Kidney (tissue), 14 donors: ENCODE data around the gene NFILZ. TPM values are rescaled to one million over a fixed set of nuclear protein-coding genes. Genes with fewer than 3 reads are reported as not detected.

Source experiments
- DNase-seq, 5 donors: peaks; one replicate each; pipeline ENCODE4 v3.0.0-alpha.2; 2013 to 2020
- FAIRE-seq: peaks from 2 replicates; lab custom pipeline; 2012; peaks lifted over from hg19 to GRCh38; lab: Jason Lieb, UNC
- H3K27ac ChIP-seq, 2 donors: one replicate each; pipeline ENCODE4 v1.7.0; 2013; ENCODE audit warnings: low read depth in 2 of 2, low read length in 2 of 2, inconsistent platforms in 1 of 2
- H3K27me3 ChIP-seq: one replicate; pipeline ENCODE4 v1.7.1; 2013; ENCODE audit warnings: low read length, inconsistent platforms; ENCODE audit not compliant: control insufficient read depth, insufficient read depth
- H3K36me3 ChIP-seq, 3 donors: one replicate each; pipeline versions ENCODE4 v1.7.0 to v1.7.1; 2013; ENCODE audit warnings: low read length in 3 of 3, control low read depth in 1 of 3, inconsistent platforms in 1 of 3; ENCODE audit not compliant: insufficient read depth in 3 of 3, control insufficient read depth in 2 of 3
- H3K4me1 ChIP-seq, 3 donors: one replicate each; pipeline versions ENCODE4 v1.7.0 to v1.7.1; 2013; ENCODE audit warnings: low read length in 3 of 3, inconsistent platforms in 1 of 3, low read depth in 1 of 3; ENCODE audit not compliant: control insufficient read depth in 2 of 3, insufficient read depth in 2 of 3
- H3K4me3 ChIP-seq, 3 donors: one replicate each; pipeline versions ENCODE4 v1.7.0 to v1.8.1; 2013; ENCODE audit warnings: low read length in 3 of 3, control low read depth in 1 of 3, inconsistent platforms in 1 of 3
- H3K9ac ChIP-seq, 3 donors: one replicate each; pipeline versions ENCODE4 v1.7.0 to v1.7.1; 2013; ENCODE audit warnings: low read length in 3 of 3, control low read depth in 1 of 3, inconsistent platforms in 1 of 3
- H3K9me3 ChIP-seq, 3 donors: one replicate each; pipeline versions ENCODE4 v1.7.0 to v1.7.1; 2013; ENCODE audit warnings: low read length in 3 of 3, control low read depth in 1 of 3, inconsistent platforms in 1 of 3; ENCODE audit not compliant: control insufficient read depth in 2 of 3, insufficient read depth in 1 of 3
- intact Hi-C: fragments of 100-400 bp; cut with DNase I; formaldehyde crosslinking; loops from one replicate; pipeline ENCODE4 v1.11.1; 2022
- polyA plus RNA-seq: library from polyadenylated mRNA; stranded (reverse); fragments of 350-450 nt; fragmentation: Illumina TruSeq; extraction: RNeasy Lipid Tissue Mini Kit (QIAGEN cat#74804); gene quantifications from one replicate; pipeline ENCODE4 v1.2.3, GENCODE V29; 2014; ENCODE audit warnings: low read depth, low replicate concordance; ENCODE audit not compliant: insufficient read depth
- total RNA-seq: library from RNA; stranded (reverse); fragmentation: NEBNext Ultra II Directional; extraction: Animal tissue kit (Norgen Biotek cat#: 25700); gene quantifications from one replicate; pipeline ENCODE4 v1.2.1, GENCODE V29; 2021
- TF ChIP-seq, protein P1 (sequence below): IDR thresholded peaks from 3 replicates; pipeline ENCODE4 v1.5.1; 2012; ENCODE audit warnings: mild to moderate bottlenecking, moderate library complexity, borderline replicate concordance; ENCODE audit not compliant: insufficient read depth; ENCODE audit errors: extremely low read depth
- donor health status: control.
- donor health status: control.
- donor health status: control.
- donor health status: control.
- donor health status: control.
- donor health status: DM: yes; HTN: yes; CAD: no.
- donor health status: Normal renal cell carcinoma (clear cell type).

Gene NFILZ
- total and polyA plus RNA-seq, 2 donors from 2014 or later: not detected

DNA sequence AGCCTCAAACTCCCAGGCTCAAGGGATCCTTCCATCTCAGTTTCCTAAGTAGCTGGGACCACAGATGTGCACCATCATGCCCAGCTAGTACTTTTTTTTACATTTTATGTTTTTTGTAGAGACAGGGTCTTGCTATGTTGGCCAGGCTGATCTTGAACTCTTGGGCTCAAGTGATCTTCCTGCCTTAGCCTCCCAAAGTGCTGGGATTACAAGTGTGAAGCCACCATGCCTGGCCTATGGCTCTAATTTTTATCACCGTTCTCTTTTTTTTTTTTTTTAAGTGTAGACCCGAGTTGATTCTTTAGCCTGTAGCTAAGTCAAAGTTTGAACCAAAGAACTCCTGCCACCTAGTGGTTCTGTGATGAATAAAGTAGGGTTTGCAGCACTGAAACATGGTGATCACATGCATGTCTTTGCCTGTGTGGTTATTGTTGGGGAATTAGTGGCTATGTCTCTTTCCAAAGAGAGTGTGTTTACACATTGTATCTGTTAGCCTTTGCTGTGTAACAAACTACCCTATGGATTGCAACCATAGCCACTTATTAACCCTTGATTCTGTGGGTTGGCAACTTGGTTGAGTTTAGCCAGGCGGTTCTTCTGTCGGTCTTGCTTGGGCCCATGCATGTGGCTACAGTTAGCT, 11.6 kb downstream of the NFILZ start:
- no peak for FAIRE-seq
- DNase-seq: peak in 2 of 5 donors; percentile 49 to 66
- intact Hi-C loops: no loop called here

DNA sequence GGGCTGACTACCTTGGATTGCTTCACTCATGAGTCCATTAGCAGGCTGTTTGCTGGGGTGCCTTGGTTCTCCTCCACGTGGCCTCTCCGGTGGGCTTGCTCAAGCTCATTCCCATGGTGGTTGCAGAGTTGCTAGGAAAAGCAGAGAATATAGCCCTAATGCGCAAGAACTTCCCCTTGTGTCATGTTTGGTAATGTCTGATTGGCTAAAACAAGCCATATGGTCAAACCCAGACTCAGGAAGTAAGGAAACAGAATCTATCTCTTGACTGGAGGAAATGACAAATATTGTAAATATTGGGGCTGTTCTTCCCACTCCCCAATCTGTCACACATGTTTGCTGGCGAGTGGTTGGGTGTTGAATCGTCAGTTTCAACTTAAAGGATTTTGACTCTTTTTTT, 12.1 kb downstream of the NFILZ start:
- no peak for FAIRE-seq
- TF ChIP-seq, protein P1, sequence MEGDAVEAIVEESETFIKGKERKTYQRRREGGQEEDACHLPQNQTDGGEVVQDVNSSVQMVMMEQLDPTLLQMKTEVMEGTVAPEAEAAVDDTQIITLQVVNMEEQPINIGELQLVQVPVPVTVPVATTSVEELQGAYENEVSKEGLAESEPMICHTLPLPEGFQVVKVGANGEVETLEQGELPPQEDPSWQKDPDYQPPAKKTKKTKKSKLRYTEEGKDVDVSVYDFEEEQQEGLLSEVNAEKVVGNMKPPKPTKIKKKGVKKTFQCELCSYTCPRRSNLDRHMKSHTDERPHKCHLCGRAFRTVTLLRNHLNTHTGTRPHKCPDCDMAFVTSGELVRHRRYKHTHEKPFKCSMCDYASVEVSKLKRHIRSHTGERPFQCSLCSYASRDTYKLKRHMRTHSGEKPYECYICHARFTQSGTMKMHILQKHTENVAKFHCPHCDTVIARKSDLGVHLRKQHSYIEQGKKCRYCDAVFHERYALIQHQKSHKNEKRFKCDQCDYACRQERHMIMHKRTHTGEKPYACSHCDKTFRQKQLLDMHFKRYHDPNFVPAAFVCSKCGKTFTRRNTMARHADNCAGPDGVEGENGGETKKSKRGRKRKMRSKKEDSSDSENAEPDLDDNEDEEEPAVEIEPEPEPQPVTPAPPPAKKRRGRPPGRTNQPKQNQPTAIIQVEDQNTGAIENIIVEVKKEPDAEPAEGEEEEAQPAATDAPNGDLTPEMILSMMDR: no peak
- Histone ChIP-seq H3K27me3 (no peaks in the 10 kb centered on the region), H3K4me3 (no peak overlapping the region), H3K27ac (no peak overlapping the region), H3K36me3 (no peaks in the 10 kb centered on the region), H3K9ac (no peak overlapping the region), H3K4me1 (no peaks in the 10 kb centered on the region), H3K9me3 (peaks cover 0 to 5% (median 0%) of the 10 kb centered on the region in 3 donors)
- DNase-seq: no peak
- intact Hi-C loops: no loop called here

More for the DNA sequence above, 11.6 kb downstream of the NFILZ start:
- Histone ChIP-seq H3K9me3 (peaks cover 0 to 5% (median 0%) of the 10 kb centered on the region in 3 donors), H3K4me3 (no peak overlapping the region), H3K4me1 (no peaks in the 10 kb centered on the region), H3K27ac (no peak overlapping the region), H3K36me3 (no peaks in the 10 kb centered on the region), H3K27me3 (no peaks in the 10 kb centered on the region), H3K9ac (no peak overlapping the region)
- TF ChIP-seq, protein P1: peak; percentile 47

DNA sequence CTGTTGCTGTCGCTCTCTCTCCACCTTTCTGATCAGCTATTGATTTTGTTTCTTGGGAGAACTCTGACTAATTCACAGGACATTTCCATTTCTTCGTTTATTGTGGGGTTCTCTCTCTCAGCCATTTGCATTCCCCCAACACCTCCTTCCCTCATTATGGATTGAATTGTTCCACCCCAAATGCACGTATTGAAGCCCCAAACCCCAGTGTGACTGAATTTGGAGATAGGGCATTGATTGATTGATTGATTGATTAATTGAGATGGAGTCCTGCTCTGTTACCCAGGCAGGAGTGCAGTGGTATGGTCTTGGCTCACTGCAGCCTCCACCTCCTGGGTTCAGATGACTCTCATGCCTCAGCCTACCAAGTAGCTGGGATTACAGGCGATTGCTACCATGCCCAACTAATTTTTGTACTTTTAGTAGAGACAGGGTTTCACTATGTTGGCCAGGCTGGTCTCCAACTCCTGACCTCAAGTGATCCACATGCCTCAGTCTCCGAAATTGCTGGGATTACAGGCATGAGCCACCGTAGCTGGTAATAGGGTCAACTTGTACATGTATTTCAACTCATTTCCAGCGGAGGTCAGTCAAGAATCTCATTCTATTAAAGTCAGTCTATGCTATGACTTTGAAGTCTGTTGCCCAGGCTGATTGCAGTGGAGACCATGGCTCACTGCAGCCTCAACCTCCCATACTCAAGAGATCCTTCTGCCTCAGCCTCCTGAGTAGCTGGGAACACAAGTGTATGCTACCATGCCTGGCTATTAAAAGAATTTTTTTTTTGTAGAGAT, 13.6 kb downstream of the NFILZ start:
- intact Hi-C loops: no loop called here
- DNase-seq (no peak), FAIRE-seq (no peak)
- Histone ChIP-seq H3K27me3 (no peaks in the 10 kb centered on the region), H3K9me3 (peaks cover 0 to 5% (median 0%) of the 10 kb centered on the region in 3 donors), H3K4me1 (no peaks in the 10 kb centered on the region), H3K36me3 (no peaks in the 10 kb centered on the region), H3K4me3 (no peak overlapping the region), H3K27ac (no peak overlapping the region), H3K9ac (no peak overlapping the region)
- TF ChIP-seq, protein P1: no peak
